IPS-18a (cell line): ENCODE results near the gene PSMB9.

Experiments used
- H3K27ac ChIP-seq: one replicate; pipeline ENCODE4 v1.5.1; 2013; ENCODE audit warnings: low read length
- H3K27me3 ChIP-seq: one replicate; pipeline ENCODE4 v1.6.1; 2013; ENCODE audit warnings: mild to moderate bottlenecking, low read length; ENCODE audit not compliant: control insufficient read depth, insufficient read depth
- H3K36me3 ChIP-seq: one replicate; pipeline ENCODE4 v1.6.1; 2013; ENCODE audit warnings: low read depth, low read length; ENCODE audit not compliant: control insufficient read depth
- H3K4me1 ChIP-seq: one replicate; pipeline ENCODE4 v1.6.1; 2013; ENCODE audit warnings: low read depth, low read length; ENCODE audit not compliant: control insufficient read depth
- H3K4me3 ChIP-seq: one replicate; pipeline ENCODE4 v1.5.1; 2013; ENCODE audit warnings: low read length
- H3K9ac ChIP-seq: one replicate; pipeline ENCODE4 v1.6.1; 2013; ENCODE audit warnings: mild to moderate bottlenecking, low read length, moderate library complexity
- H3K9me3 ChIP-seq: one replicate; pipeline ENCODE4 v1.6.1; 2013; ENCODE audit warnings: low read depth, low read length; ENCODE audit not compliant: control insufficient read depth

Gene PSMB9

GRCh38 chr6:32829495-32829894, 24.5 kb upstream of the PSMB9 start:
- H3K27me3 ChIP-seq = no peaks in the 10 kb centered on the region
- no peak overlapping the region for H3K4me3 ChIP-seq
- no peak overlapping the region for H3K9ac ChIP-seq
- H3K36me3 ChIP-seq = no peaks in the 10 kb centered on the region
- peaks cover 5% of the 10 kb centered on the region for H3K4me1 ChIP-seq
- no peak overlapping the region for H3K27ac ChIP-seq
- no peaks in the 10 kb centered on the region for H3K9me3 ChIP-seq

- H3K36me3 ChIP-seq = no peaks in the 10 kb centered on the region
- H3K4me3 ChIP-seq = no peak overlapping the region
- H3K4me1 ChIP-seq = peaks cover 5% of the 10 kb centered on the region
- no peak overlapping the region for H3K9ac ChIP-seq
- no peak overlapping the region for H3K27ac ChIP-seq
- H3K27me3 ChIP-seq = no peaks in the 10 kb centered on the region
- H3K9me3 ChIP-seq = no peaks in the 10 kb centered on the region
Measured at GRCh38 chr6:32830017-32830416, 24.0 kb upstream of the PSMB9 start.

- Histone ChIP-seq H3K4me1 (peaks cover 2% of the 10 kb centered on the region), H3K9ac (no peak overlapping the region), H3K4me3 (no peak overlapping the region), H3K27me3 (no peaks in the 10 kb centered on the region), H3K27ac (no peak overlapping the region), H3K9me3 (no peaks in the 10 kb centered on the region), H3K36me3 (no peaks in the 10 kb centered on the region)
Measured at GRCh38 chr6:32830936-32831335, 23.1 kb upstream of the PSMB9 start.

GRCh38 chr6:32832535-32832934, 21.5 kb upstream of the PSMB9 start:
- H3K9ac ChIP-seq = no peak overlapping the region
- no peak overlapping the region for H3K27ac ChIP-seq
- no peaks in the 10 kb centered on the region for H3K9me3 ChIP-seq
- no peak overlapping the region for H3K4me3 ChIP-seq
- H3K27me3 ChIP-seq = peaks cover 6% of the 10 kb centered on the region
- H3K4me1 ChIP-seq = peaks cover 2% of the 10 kb centered on the region
- H3K36me3 ChIP-seq = no peaks in the 10 kb centered on the region

- H3K36me3 ChIP-seq = no peaks in the 10 kb centered on the region
Measured at GRCh38 chr6:32833664-32834063, 20.3 kb upstream of the PSMB9 start.

GRCh38 chr6:32835167-32835893, 18.7 kb upstream of the PSMB9 start:
- Histone ChIP-seq H3K27ac (no peak overlapping the region), H3K9ac (no peak overlapping the region), H3K36me3 (no peaks in the 10 kb centered on the region), H3K4me3 (no peak overlapping the region), H3K27me3 (peaks cover 7% of the 10 kb centered on the region), H3K9me3 (no peaks in the 10 kb centered on the region), H3K4me1 (peaks cover 4% of the 10 kb centered on the region)

More at GRCh38 chr6:32833664-32834063, 20.3 kb upstream of the PSMB9 start:
- H3K4me1 ChIP-seq = peaks cover 4% of the 10 kb centered on the region
- H3K27me3 ChIP-seq = peaks cover 7% of the 10 kb centered on the region
- H3K9me3 ChIP-seq = no peaks in the 10 kb centered on the region
- H3K27ac ChIP-seq = no peak overlapping the region
- H3K4me3 ChIP-seq = no peak overlapping the region
- no peak overlapping the region for H3K9ac ChIP-seq

GRCh38 chr6:32836873-32837272, 17.1 kb upstream of the PSMB9 start:
- Histone ChIP-seq H3K36me3 (no peaks in the 10 kb centered on the region), H3K4me1 (peaks cover 4% of the 10 kb centered on the region), H3K27me3 (peaks cover 7% of the 10 kb centered on the region), H3K4me3 (no peak overlapping the region), H3K9me3 (no peaks in the 10 kb centered on the region), H3K27ac (no peak overlapping the region), H3K9ac (no peak overlapping the region)

GRCh38 chr6:32837651-32838113, 16.3 kb upstream of the PSMB9 start:
- peaks cover 4% of the 10 kb centered on the region for H3K4me1 ChIP-seq
- H3K36me3 ChIP-seq = no peaks in the 10 kb centered on the region
- H3K9me3 ChIP-seq = no peaks in the 10 kb centered on the region
- H3K27me3 ChIP-seq = peaks cover 12% of the 10 kb centered on the region
- H3K27ac ChIP-seq = no peak overlapping the region
- peak overlapping the region; percentile 79 for H3K4me3 ChIP-seq
- peak overlapping the region; percentile 64 for H3K9ac ChIP-seq

GRCh38 chr6:32838114-32838958, 15.7 kb upstream of the PSMB9 start, which contains the start of gene TAP2:
Gene TAP2, minus strand, starts transcription at chr6:32838739. Its CDS starts 506 bp downstream, at chr6:32838233.
- Histone ChIP-seq H3K27ac (no peak within 1 kb of the TSS), H3K36me3 (no peaks in the 10 kb centered on the region), H3K4me1 (peaks cover 4% of the 10 kb centered on the region)

GRCh38 chr6:32839356-32839755, 14.6 kb upstream of the PSMB9 start:
- no peak overlapping the region for H3K9ac ChIP-seq
- H3K36me3 ChIP-seq = no peaks in the 10 kb centered on the region
- H3K9me3 ChIP-seq = no peaks in the 10 kb centered on the region
- H3K27ac ChIP-seq = no peak overlapping the region
- no peak overlapping the region for H3K4me3 ChIP-seq
- H3K4me1 ChIP-seq = peaks cover 4% of the 10 kb centered on the region
- peaks cover 28% of the 10 kb centered on the region for H3K27me3 ChIP-seq

More at GRCh38 chr6:32838114-32838958, 15.7 kb upstream of the PSMB9 start, which contains the start of gene TAP2:
- no peaks in the 10 kb centered on the region for H3K9me3 ChIP-seq
- peak within 1 kb of the TSS; percentile 79 for H3K4me3 ChIP-seq
- H3K9ac ChIP-seq = peak within 1 kb of the TSS; percentile 64
- peaks cover 18% of the 10 kb centered on the region for H3K27me3 ChIP-seq

- Histone ChIP-seq H3K36me3 (no peaks in the 10 kb centered on the region), H3K9me3 (no peaks in the 10 kb centered on the region), H3K9ac (no peak overlapping the region), H3K4me1 (peaks cover 4% of the 10 kb centered on the region), H3K27ac (no peak overlapping the region), H3K27me3 (peaks cover 35% of the 10 kb centered on the region), H3K4me3 (no peak overlapping the region)
Measured at GRCh38 chr6:32840604-32841246, 13.3 kb upstream of the PSMB9 start.
